Measurements from ENCODE around the gene ELF1.

ELF1 gene

GRCh38 chr13:41006306-41006705, 12.8 kb downstream of the ELF1 start:
- no peak for DNase-seq (ENCODE audit: low spot score)

GRCh38 chr13:41005704-41006103, 13.4 kb downstream of the ELF1 start:
- DNase-seq (ENCODE audit: low spot score): no peak

- DNase-seq (ENCODE audit: low spot score): no peak
Measured at GRCh38 chr13:41004875-41005693, 14.0 kb downstream of the ELF1 start.

- DNase-seq (ENCODE audit: low spot score): no peak
Measured at GRCh38 chr13:41002606-41003005, 16.5 kb downstream of the ELF1 start.

- no peak for DNase-seq (ENCODE audit: low spot score)
Measured at GRCh38 chr13:41001695-41002094, 17.4 kb downstream of the ELF1 start.

- DNase-seq (ENCODE audit: low spot score): no peak
Measured at GRCh38 chr13:40999416-40999815, 19.7 kb downstream of the ELF1 start.

- DNase-seq (ENCODE audit: low spot score): no peak
Measured at GRCh38 chr13:40996426-40997092, 22.6 kb downstream of the ELF1 start.

- DNase-seq (ENCODE audit: low spot score): no peak
Measured at GRCh38 chr13:40995997-40996396, 23.1 kb downstream of the ELF1 start.

- no peak for DNase-seq (ENCODE audit: low spot score)
Measured at GRCh38 chr13:40994581-40995230, 24.4 kb downstream of the ELF1 start.

- DNase-seq (ENCODE audit: low spot score): peak; percentile 70
Measured at GRCh38 chr13:40993987-40994386, 25.1 kb downstream of the ELF1 start.

GRCh38 chr13:40992678-40993518, 26.2 kb downstream of the ELF1 start:
- no peak for DNase-seq (ENCODE audit: low spot score)

- no peak for DNase-seq (ENCODE audit: low spot score)
Measured at GRCh38 chr13:40987606-40988280, 31.4 kb downstream of the ELF1 start.

GRCh38 chr13:40986101-40986856, 32.8 kb downstream of the ELF1 start:
- DNase-seq (ENCODE audit: low spot score): no peak

- no peak for DNase-seq (ENCODE audit: low spot score)
Measured at GRCh38 chr13:40985381-40986100, 33.6 kb downstream of the ELF1 start.

GRCh38 chr13:40984668-40985366, 34.3 kb downstream of the ELF1 start:
- DNase-seq (ENCODE audit: low spot score): no peak

GRCh38 chr13:40983725-40984667, 35.1 kb downstream of the ELF1 start:
- no peak for DNase-seq (ENCODE audit: low spot score)

GRCh38 chr13:40983259-40983658, 35.9 kb downstream of the ELF1 start:
- no peak for DNase-seq (ENCODE audit: low spot score)

GRCh38 chr13:40982772-40983171, 36.3 kb downstream of the ELF1 start:
- no peak for DNase-seq (ENCODE audit: low spot score)
